Right lobe of liver (tissue), 6 donors: ENCODE measurements around the gene MAMLD1. TPM values are rescaled to one million over a fixed set of nuclear protein-coding genes. Genes with fewer than 3 reads are reported as not detected.

Experiments
- ATAC-seq, 4 donors: fragments of 200-7000 bp; cut with Tn5 transposase; one replicate each; pipeline ENCODE4 v1.9.1; 2020; ENCODE audit warnings: mild to moderate bottlenecking in 4 of 4, moderate library complexity in 4 of 4
- DNase-seq, 3 donors: peaks; one replicate each; pipeline ENCODE4 v3.0.0-alpha.2; 2020
- H3K27ac ChIP-seq, 3 donors: fragments of 200-600 bp; one replicate each; pipeline ENCODE4 v1.8.0; 2022
- H3K27me3 ChIP-seq, 2 donors: fragments of 200-600 bp; one replicate each; pipeline ENCODE4 v1.8.0; 2022
- H3K36me3 ChIP-seq, 4 donors: fragments of 200-600 bp; sonication (generic) in 1 of 4; one replicate each; pipeline versions ENCODE4 v1.5.1 to v1.8.0; 2017 to 2022; ENCODE audit warnings: control low read depth in 1 of 4
- H3K4me1 ChIP-seq, 4 donors: fragments of 200-600 bp; sonication (generic) in 1 of 4; one replicate each; pipeline versions ENCODE4 v1.5.1 to v1.8.0; 2017 to 2022; ENCODE audit warnings: control low read depth in 1 of 4
- H3K4me3 ChIP-seq, 3 donors: fragments of 200-600 bp; one replicate each; pipeline ENCODE4 v1.8.0; 2022
- H3K9me3 ChIP-seq, 4 donors: fragments of 200-600 bp; sonication (generic) in 1 of 4; one replicate each; pipeline versions ENCODE4 v1.5.1 to v1.8.0; 2017 to 2022; ENCODE audit warnings: control low read depth in 1 of 4
- POLR2A ChIP-seq: fragments of 450-650 bp; IDR thresholded peaks from one replicate; pipeline ENCODE4 v1.6.1; 2017; ENCODE audit warnings: antibody characterized with exemption, mild to moderate bottlenecking
- WGBS: methylation state at CpG from one replicate; pipeline ENCODE4 v1.1.6; 2018; ENCODE audit warnings: low coverage, low lambda C conversion rate; ENCODE audit not compliant: insufficient coverage; ENCODE audit errors: missing lambda C conversion rate; 5-methylcytosine and 5-hydroxymethylcytosine counted together
- intact Hi-C, 2 donors: fragments of 100-400 bp; cut with DNase I; formaldehyde crosslinking; loops; one replicate each; pipeline versions ENCODE4 v1.11.2 to v1.14.1; 2022
- total RNA-seq, 6 experiments: library from RNA; depleted of rRNA in 2 of 6; stranded (reverse); fragments of >200 nt in 2 of 6; fragmentation: NEBNext Ultra II Directional in 3 of 6; extraction: Animal tissue kit (Norgen Biotek cat#: 25700) in 3 of 6; gene quantifications; one replicate each; pipeline versions ENCODE4 v1.1.0 to v1.2.4, GENCODE V29; 2016 to 2023
- TF ChIP-seq, protein P1 (sequence below), 4 donors: fragments of 200-600 bp in 3 of 4; fragments of 450-650 bp in 1 of 4; IDR thresholded peaks; one replicate each; pipeline versions ENCODE4 v1.5.1 to v1.8.0; 2016 to 2022; ENCODE audit warnings: antibody characterized with exemption in 4 of 4, mild to moderate bottlenecking in 2 of 4
- donor health status: DM: no; HTN: yes; CAD: no.
- donor health status: DM: no; HTN: no; CAD: no.
- donor health status: DM: no; HTN: no; CAD: no.
- donor health status: DM: no; HTN: yes; CAD: no.
- donor health status: DM: no; HTN: yes; CAD: no.

MAMLD1 gene
- total RNA-seq, 6 experiments from 2014 or later = 0.99 to 4.7 (median 1.8) TPM

DNA sequence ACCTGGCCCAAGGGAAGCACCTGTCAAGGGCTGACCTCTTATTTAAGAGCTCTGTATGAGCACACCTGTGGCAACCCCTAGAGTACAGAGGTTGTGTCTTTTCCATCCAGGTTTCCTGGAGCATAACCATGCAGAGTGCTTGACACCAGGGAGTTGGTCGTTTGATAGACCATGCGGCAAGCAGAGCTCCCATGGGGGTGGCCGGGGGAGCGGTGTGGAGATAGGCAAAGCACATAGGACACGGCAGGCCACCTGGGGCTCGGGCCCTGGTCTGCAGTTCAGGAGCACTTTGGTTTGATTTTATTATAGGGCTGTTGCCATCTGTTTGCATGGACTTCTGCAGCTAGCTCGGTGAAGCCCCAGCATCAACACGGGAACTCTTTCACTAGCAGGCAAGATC, 110.3 kb downstream of the MAMLD1 start:
- ATAC-seq (no peak), DNase-seq (no peak)
- no peaks in the 10 kb centered on the region for H3K9me3 ChIP-seq
- no peak overlapping the region for H3K4me3 ChIP-seq
- 91% methylated on average over 7 of the region's 8 CpGs for WGBS
- no peak overlapping the region for H3K27ac ChIP-seq
- TF ChIP-seq POLR2A = no peak
- TF ChIP-seq, protein P1, sequence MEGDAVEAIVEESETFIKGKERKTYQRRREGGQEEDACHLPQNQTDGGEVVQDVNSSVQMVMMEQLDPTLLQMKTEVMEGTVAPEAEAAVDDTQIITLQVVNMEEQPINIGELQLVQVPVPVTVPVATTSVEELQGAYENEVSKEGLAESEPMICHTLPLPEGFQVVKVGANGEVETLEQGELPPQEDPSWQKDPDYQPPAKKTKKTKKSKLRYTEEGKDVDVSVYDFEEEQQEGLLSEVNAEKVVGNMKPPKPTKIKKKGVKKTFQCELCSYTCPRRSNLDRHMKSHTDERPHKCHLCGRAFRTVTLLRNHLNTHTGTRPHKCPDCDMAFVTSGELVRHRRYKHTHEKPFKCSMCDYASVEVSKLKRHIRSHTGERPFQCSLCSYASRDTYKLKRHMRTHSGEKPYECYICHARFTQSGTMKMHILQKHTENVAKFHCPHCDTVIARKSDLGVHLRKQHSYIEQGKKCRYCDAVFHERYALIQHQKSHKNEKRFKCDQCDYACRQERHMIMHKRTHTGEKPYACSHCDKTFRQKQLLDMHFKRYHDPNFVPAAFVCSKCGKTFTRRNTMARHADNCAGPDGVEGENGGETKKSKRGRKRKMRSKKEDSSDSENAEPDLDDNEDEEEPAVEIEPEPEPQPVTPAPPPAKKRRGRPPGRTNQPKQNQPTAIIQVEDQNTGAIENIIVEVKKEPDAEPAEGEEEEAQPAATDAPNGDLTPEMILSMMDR (IDR thresholded peaks at IDR 0.05) = no peak
- intact Hi-C loops = no loop called here
- no peaks in the 10 kb centered on the region for H3K36me3 ChIP-seq
- no peaks in the 10 kb centered on the region for H3K4me1 ChIP-seq
- no peaks in the 10 kb centered on the region for H3K27me3 ChIP-seq

- intact Hi-C loops = no loop called here
- H3K4me3 ChIP-seq = no peak overlapping the region
- TF ChIP-seq, protein P1 (IDR thresholded peaks at IDR 0.05) = no peak
- TF ChIP-seq POLR2A = no peak
Observed at GRCh38 chrX:150475461-150475860, 112.3 kb downstream of the MAMLD1 start.

DNA sequence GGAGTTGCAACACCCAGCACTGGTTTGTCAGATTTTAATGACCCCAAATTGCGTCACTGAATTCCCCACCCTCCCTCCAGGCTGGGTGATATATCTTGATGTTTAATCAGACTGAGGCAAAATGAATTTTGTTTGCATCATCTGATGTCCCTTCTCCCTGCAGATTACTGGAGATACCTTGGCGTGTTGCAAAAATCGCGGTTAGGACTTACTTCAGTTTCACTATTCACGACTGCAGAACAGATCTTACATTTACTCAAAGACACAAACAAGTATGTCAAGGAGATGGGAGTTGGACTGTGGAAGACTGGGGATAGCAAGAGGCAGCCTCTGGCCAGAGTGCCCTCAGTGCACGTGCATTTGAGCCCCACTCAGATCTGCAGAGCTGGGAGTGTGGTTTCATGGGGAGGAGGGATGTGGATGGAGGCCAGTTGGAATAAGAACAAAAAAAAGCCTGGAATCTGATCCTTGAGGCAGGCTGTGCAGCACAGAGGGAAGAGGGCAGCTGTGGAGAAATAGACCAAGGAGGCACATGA, 113.1 kb downstream of the MAMLD1 start:
- H3K27ac ChIP-seq = no peak overlapping the region
- no peaks in the 10 kb centered on the region for H3K4me1 ChIP-seq
- TF ChIP-seq POLR2A = no peak
- TF ChIP-seq, protein P1 (IDR thresholded peaks at IDR 0.05) = no peak
- no peaks in the 10 kb centered on the region for H3K27me3 ChIP-seq
- no peak for DNase-seq
- 74% methylated on average over 5 of the region's 6 CpGs for WGBS
- ATAC-seq = no peak
- no peak overlapping the region for H3K4me3 ChIP-seq
- intact Hi-C loops = no loop called here
- H3K9me3 ChIP-seq = no peaks in the 10 kb centered on the region
- H3K36me3 ChIP-seq = no peaks in the 10 kb centered on the region

More at GRCh38 chrX:150475461-150475860, 112.3 kb downstream of the MAMLD1 start:
- H3K4me1 ChIP-seq = no peaks in the 10 kb centered on the region
- no peak overlapping the region for H3K27ac ChIP-seq
- no peaks in the 10 kb centered on the region for H3K36me3 ChIP-seq
- no peaks in the 10 kb centered on the region for H3K27me3 ChIP-seq
- H3K9me3 ChIP-seq = no peaks in the 10 kb centered on the region
- no peak for ATAC-seq
- 75% methylated on average over 2 of the region's 2 CpGs for WGBS
- no peak for DNase-seq

DNA sequence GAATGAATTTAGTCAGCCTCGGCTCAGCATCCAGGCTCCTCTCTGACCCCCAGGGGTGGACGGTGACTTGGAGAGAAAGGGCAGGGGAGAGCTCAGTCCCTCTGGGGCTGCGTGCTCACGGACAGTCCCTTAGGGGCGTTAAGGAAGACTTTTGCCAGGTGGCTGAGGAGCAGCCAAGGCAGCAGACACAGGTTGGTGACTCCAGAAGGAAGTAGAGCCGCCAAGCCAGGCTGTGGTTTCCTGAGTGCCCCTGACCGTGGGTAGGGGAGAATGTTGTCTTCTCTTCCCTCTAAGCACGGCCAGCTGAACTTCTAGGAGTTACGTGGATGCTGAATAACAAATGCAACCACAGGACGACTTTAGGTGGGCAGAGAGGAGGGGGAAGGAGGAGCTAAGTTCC, 114.3 kb downstream of the MAMLD1 start:
- WGBS = 50% methylated on average over 1 of the region's 10 CpGs
- H3K4me1 ChIP-seq = no peaks in the 10 kb centered on the region
- intact Hi-C loops = no loop called here

More for the DNA sequence above, 114.3 kb downstream of the MAMLD1 start:
- no peak overlapping the region for H3K27ac ChIP-seq
- no peaks in the 10 kb centered on the region for H3K9me3 ChIP-seq
- no peaks in the 10 kb centered on the region for H3K36me3 ChIP-seq
- DNase-seq (no peak), ATAC-seq (no peak)
- TF ChIP-seq, protein P1 (IDR thresholded peaks at IDR 0.05) = no peak
- TF ChIP-seq POLR2A = no peak
- H3K27me3 ChIP-seq = no peaks in the 10 kb centered on the region
- H3K4me3 ChIP-seq = no peak overlapping the region
